Measurements from ENCODE around the gene PUM2.
"Not testable (repeated sequence)": the region's sequence is repeated elsewhere in the genome, so short reads cannot be mapped to it uniquely, and the experiment has no call there.

Gene PUM2

GRCh38 chr2:20368706-20369105 lies 18.1 kb upstream of the PUM2 start:
- H3K9me2 ChIP-seq (replicated peaks; ENCODE audit: insufficient read depth, low read length) = no peaks in the 10 kb centered on the region
- H3K79me2 ChIP-seq (ENCODE audit: low read length) = no peaks in the 10 kb centered on the region
- no peak overlapping the region for H2AFZ ChIP-seq (ENCODE audit: low read length)
- H3K4me1 ChIP-seq (ENCODE audit: low read length) = peaks cover 11% of the 10 kb centered on the region
- no peaks in the 10 kb centered on the region for H3K9me3 ChIP-seq (replicated peaks; ENCODE audit: insufficient read depth, low read length)
- no peak for DNase-seq
- H3F3A ChIP-seq (ENCODE audit: insufficient read depth, low read length) = 0 out of 2 replicates have a peak, but pooled peaks cover 4% of the 10 kb centered on the region
- H3K36me3 ChIP-seq (replicated peaks; ENCODE audit: insufficient read depth, low read length) = no peaks in the 10 kb centered on the region
- H3K27ac ChIP-seq (ENCODE audit: low read length) = no peak overlapping the region
- no peaks in the 10 kb centered on the region for H4K20me1 ChIP-seq (ENCODE audit: insufficient read depth, low read length)
- TF ChIP-seq EZH2 (optimal IDR thresholded peaks at IDR 0.05; ENCODE audit: low read depth, low read length) = no peak
- TF ChIP-seq EZH2phosphoT487 (IDR thresholded peaks at IDR 0.05; ENCODE audit: low read length) = no peak
- TF ChIP-seq CTCF (IDR thresholded peaks at IDR 0.05; ENCODE audit: low read length) = no peak
- H3K4me2 ChIP-seq (ENCODE audit: low read depth, low read length) = no peak overlapping the region
- H3K4me3 ChIP-seq (ENCODE audit: low read length) = no peak overlapping the region
- H3K27me3 ChIP-seq (replicated peaks; ENCODE audit: insufficient read depth, low read length) = no peaks in the 10 kb centered on the region
- no peak overlapping the region for H3K9ac ChIP-seq (ENCODE audit: low read length)

DNA sequence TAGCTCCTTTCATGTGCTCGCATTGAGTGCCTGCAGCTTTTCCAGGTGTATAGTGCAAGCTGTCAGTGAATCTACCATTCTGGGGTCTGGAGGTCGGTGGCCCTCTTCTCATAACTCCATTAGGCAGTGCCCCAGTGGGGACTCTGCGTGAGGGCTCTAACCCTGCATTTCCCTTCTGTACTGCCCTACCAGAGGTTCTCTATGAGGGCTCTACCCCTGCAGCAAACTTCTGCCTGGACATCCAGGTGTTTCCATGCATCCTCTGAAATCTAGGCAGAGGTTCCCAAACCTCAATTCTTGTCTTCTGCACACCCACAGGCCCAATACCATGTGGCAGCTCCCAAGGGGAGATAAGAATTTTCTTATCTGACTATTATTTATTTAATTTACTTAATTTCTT lies 17.3 kb upstream of the PUM2 start:
- H3K4me3 ChIP-seq (ENCODE audit: low read length); DNase-seq; H3K36me3 ChIP-seq (replicated peaks; ENCODE audit: insufficient read depth, low read length); H3K9me2 ChIP-seq (replicated peaks; ENCODE audit: insufficient read depth, low read length); H3K4me2 ChIP-seq (ENCODE audit: low read depth, low read length); H3K9ac ChIP-seq (ENCODE audit: low read length); H3F3A ChIP-seq (ENCODE audit: insufficient read depth, low read length); H3K9me3 ChIP-seq (replicated peaks; ENCODE audit: insufficient read depth, low read length); H3K27ac ChIP-seq (ENCODE audit: low read length); H3K27me3 ChIP-seq (replicated peaks; ENCODE audit: insufficient read depth, low read length); H2AFZ ChIP-seq (ENCODE audit: low read length); H4K20me1 ChIP-seq (ENCODE audit: insufficient read depth, low read length); H3K79me2 ChIP-seq (ENCODE audit: low read length): not testable (repeated sequence)
- H3K4me1 ChIP-seq (ENCODE audit: low read length) = peaks cover 11% of the 10 kb centered on the region

DNA sequence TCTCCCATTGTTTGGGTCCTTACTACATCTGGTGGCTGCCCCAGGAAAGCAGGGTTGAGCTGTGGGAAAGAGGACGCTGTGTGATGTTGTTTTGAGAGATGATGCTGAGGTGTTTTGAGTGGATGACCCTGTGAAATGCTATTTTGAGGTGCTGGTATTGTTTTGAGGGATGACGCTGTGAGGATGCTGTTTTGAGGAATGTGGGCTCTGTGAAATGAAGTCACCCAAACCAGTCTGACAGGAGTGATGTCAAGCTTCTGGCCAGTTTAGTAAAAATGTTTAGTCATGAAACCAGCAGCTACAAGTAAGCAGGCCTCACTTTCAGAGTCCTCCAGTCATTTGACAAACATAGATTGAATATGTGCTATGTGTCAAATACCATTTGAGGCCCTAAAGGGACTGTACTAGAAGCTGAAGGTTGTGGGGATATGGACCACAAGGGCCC lies 16.1 kb upstream of the PUM2 start:
- TF ChIP-seq CTCF (IDR thresholded peaks at IDR 0.05; ENCODE audit: low read length) (no peak), EZH2phosphoT487 (IDR thresholded peaks at IDR 0.05; ENCODE audit: low read length) (no peak), EZH2 (optimal IDR thresholded peaks at IDR 0.05; ENCODE audit: low read depth, low read length) (no peak)
- no peak overlapping the region for H3K4me2 ChIP-seq (ENCODE audit: low read depth, low read length)
- no peaks in the 10 kb centered on the region for H3K9me3 ChIP-seq (replicated peaks; ENCODE audit: insufficient read depth, low read length)
- H3K4me3 ChIP-seq (ENCODE audit: low read length) = no peak overlapping the region
- H3K27ac ChIP-seq (ENCODE audit: low read length) = no peak overlapping the region
- no peak for DNase-seq
- no peaks in the 10 kb centered on the region for H3K27me3 ChIP-seq (replicated peaks; ENCODE audit: insufficient read depth, low read length)
- H3K9me2 ChIP-seq (replicated peaks; ENCODE audit: insufficient read depth, low read length) = no peaks in the 10 kb centered on the region
- no peaks in the 10 kb centered on the region for H3K79me2 ChIP-seq (ENCODE audit: low read length)
- 0 out of 2 replicates have a peak, but pooled peaks cover 4% of the 10 kb centered on the region for H3F3A ChIP-seq (ENCODE audit: insufficient read depth, low read length)
- no peak overlapping the region for H3K9ac ChIP-seq (ENCODE audit: low read length)
- no peak overlapping the region for H2AFZ ChIP-seq (ENCODE audit: low read length)
- H3K36me3 ChIP-seq (replicated peaks; ENCODE audit: insufficient read depth, low read length) = no peaks in the 10 kb centered on the region
- H3K4me1 ChIP-seq (ENCODE audit: low read length) = peaks cover 11% of the 10 kb centered on the region
- H4K20me1 ChIP-seq (ENCODE audit: insufficient read depth, low read length) = no peaks in the 10 kb centered on the region

DNA sequence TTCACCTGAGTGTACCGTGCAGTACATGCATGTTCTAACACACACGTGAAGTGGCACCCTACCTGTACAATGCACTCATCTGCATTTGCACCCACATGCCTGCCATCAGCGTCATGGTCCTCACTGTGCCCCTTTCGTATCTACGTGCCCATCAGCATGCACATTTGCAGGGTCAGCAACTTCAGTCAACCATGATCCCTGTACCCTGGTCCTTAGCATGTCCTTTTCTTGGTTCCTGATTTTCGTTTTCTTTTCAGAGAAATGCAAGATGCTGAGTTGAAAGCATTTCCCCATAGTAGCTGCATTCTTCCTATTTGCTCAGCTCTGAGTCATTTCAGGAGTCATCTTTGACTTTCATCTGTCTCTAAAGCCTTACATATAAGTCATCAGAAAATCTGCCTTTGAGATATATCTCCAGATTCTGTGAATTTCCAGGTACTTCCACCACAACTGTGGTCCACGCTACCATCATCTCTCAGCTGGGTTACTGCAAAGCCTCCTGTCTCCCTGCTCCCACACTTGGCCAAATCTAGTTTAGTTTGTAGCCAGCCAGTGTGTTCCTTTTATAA lies 14.7 kb upstream of the PUM2 start:
- H3K36me3 ChIP-seq (replicated peaks; ENCODE audit: insufficient read depth, low read length) = no peaks in the 10 kb centered on the region
- peak overlapping the region; percentile 38; the same call in 1 of the 2 replicates for H3K4me2 ChIP-seq (ENCODE audit: low read depth, low read length)
- peaks cover 11% of the 10 kb centered on the region for H3K4me1 ChIP-seq (ENCODE audit: low read length)
- H3K27ac ChIP-seq (ENCODE audit: low read length) = no peak overlapping the region
- H2AFZ ChIP-seq (ENCODE audit: low read length) = peak overlapping the region; percentile 16
- no peaks in the 10 kb centered on the region for H4K20me1 ChIP-seq (ENCODE audit: insufficient read depth, low read length)
- H3F3A ChIP-seq (ENCODE audit: insufficient read depth, low read length) = 0 out of 2 replicates have a peak, but pooled peaks cover 4% of the 10 kb centered on the region
- no peak overlapping the region for H3K9ac ChIP-seq (ENCODE audit: low read length)
- TF ChIP-seq EZH2phosphoT487 (IDR thresholded peaks at IDR 0.05; ENCODE audit: low read length) (no peak), EZH2 (optimal IDR thresholded peaks at IDR 0.05; ENCODE audit: low read depth, low read length) (no peak), CTCF (IDR thresholded peaks at IDR 0.05; ENCODE audit: low read length) (no peak)
- no peaks in the 10 kb centered on the region for H3K9me3 ChIP-seq (replicated peaks; ENCODE audit: insufficient read depth, low read length)
- no peaks in the 10 kb centered on the region for H3K79me2 ChIP-seq (ENCODE audit: low read length)
- H3K4me3 ChIP-seq (ENCODE audit: low read length) = no peak overlapping the region
- no peaks in the 10 kb centered on the region for H3K9me2 ChIP-seq (replicated peaks; ENCODE audit: insufficient read depth, low read length)
- no peaks in the 10 kb centered on the region for H3K27me3 ChIP-seq (replicated peaks; ENCODE audit: insufficient read depth, low read length)
- peak; percentile 33 for DNase-seq

Measured in MM.1S (cell line).